ENCODE measurements around the gene MRFAP1L1.

The MRFAP1L1 gene

GRCh38 chr4:6716018-6716911 is 6.6 kb upstream of the MRFAP1L1 start, which contains the start of gene BLOC1S4:
Gene BLOC1S4, plus strand, starts transcription at chr4:6716174. Its CDS starts 36 bp downstream, at chr4:6716210.
- H2AFZ ChIP-seq (ENCODE audit: low read depth) = peak within 1 kb of the TSS; percentile 90
- TF ChIP-seq CTCF (conservative IDR thresholded peaks at IDR 0.05; ENCODE audit: low read depth, low read length) = no peak
- peaks cover 23% of the 10 kb centered on the region for H3K4me1 ChIP-seq (ENCODE audit: low read depth, poor library complexity, severe bottlenecking)
- peak within 1 kb of the TSS; percentile 51; the same call in 1 of the 2 replicates for H3K9ac ChIP-seq
- H3K27me3 ChIP-seq (ENCODE audit: insufficient read depth, low read depth) = no peaks in the 10 kb centered on the region
- no peaks in the 10 kb centered on the region for H4K20me1 ChIP-seq (ENCODE audit: insufficient read depth)
- H3K36me3 ChIP-seq (ENCODE audit: insufficient read depth) = no peaks in the 10 kb centered on the region
- peak within 1 kb of the TSS; percentile 82 for H3K4me2 ChIP-seq
- H3K4me3 ChIP-seq (IDR thresholded peaks at IDR 0.05; ENCODE audit: insufficient read depth, low read depth, low read length) = peak within 1 kb of the TSS; percentile 87
- no peak within 1 kb of the TSS; the same call in 1 of the 2 replicates for H3K27ac ChIP-seq
- H3K79me2 ChIP-seq (ENCODE audit: insufficient read depth, low read depth) = peaks cover 14% of the 10 kb centered on the region; the same call in 1 of the 2 replicates

GRCh38 chr4:6715704-6716017 is 6.0 kb upstream of the MRFAP1L1 start:
- Histone ChIP-seq H3K9ac (peak overlapping the region; percentile 51; the same call in 1 of the 2 replicates), H3K4me1 (ENCODE audit: low read depth, poor library complexity, severe bottlenecking) (peaks cover 21% of the 10 kb centered on the region), H3K27ac (no peak overlapping the region; the same call in 1 of the 2 replicates), H3K4me3 (IDR thresholded peaks at IDR 0.05; ENCODE audit: insufficient read depth, low read depth, low read length) (no peak overlapping the region), H3K27me3 (ENCODE audit: insufficient read depth, low read depth) (no peaks in the 10 kb centered on the region), H3K36me3 (ENCODE audit: insufficient read depth) (no peaks in the 10 kb centered on the region), H3K79me2 (ENCODE audit: insufficient read depth, low read depth) (peaks cover 14% of the 10 kb centered on the region; the same call in 1 of the 2 replicates), H3K4me2 (peak overlapping the region; percentile 82), H4K20me1 (ENCODE audit: insufficient read depth) (no peaks in the 10 kb centered on the region), H2AFZ (ENCODE audit: low read depth) (peak overlapping the region; percentile 90)
- TF ChIP-seq CTCF (conservative IDR thresholded peaks at IDR 0.05; ENCODE audit: low read depth, low read length) = no peak

GRCh38 chr4:6714954-6715353 is 5.3 kb upstream of the MRFAP1L1 start:
- no peaks in the 10 kb centered on the region for H3K27me3 ChIP-seq (ENCODE audit: insufficient read depth, low read depth)
- no peaks in the 10 kb centered on the region for H3K36me3 ChIP-seq (ENCODE audit: insufficient read depth)
- TF ChIP-seq CTCF (conservative IDR thresholded peaks at IDR 0.05; ENCODE audit: low read depth, low read length) = no peak
- no peak overlapping the region for H3K27ac ChIP-seq
- no peak overlapping the region for H3K9ac ChIP-seq
- H3K4me3 ChIP-seq (IDR thresholded peaks at IDR 0.05; ENCODE audit: insufficient read depth, low read depth, low read length) = no peak overlapping the region
- no peak overlapping the region; the same call in 1 of the 2 replicates for H3K4me2 ChIP-seq
- peak overlapping the region; percentile 90; the same call in 1 of the 2 replicates for H2AFZ ChIP-seq (ENCODE audit: low read depth)
- peaks cover 14% of the 10 kb centered on the region; the same call in 1 of the 2 replicates for H3K79me2 ChIP-seq (ENCODE audit: insufficient read depth, low read depth)
- H4K20me1 ChIP-seq (ENCODE audit: insufficient read depth) = no peaks in the 10 kb centered on the region
- H3K4me1 ChIP-seq (ENCODE audit: low read depth, poor library complexity, severe bottlenecking) = peaks cover 14% of the 10 kb centered on the region

- H4K20me1 ChIP-seq (ENCODE audit: insufficient read depth) = no peaks in the 10 kb centered on the region
- no peak overlapping the region for H3K4me3 ChIP-seq (IDR thresholded peaks at IDR 0.05; ENCODE audit: insufficient read depth, low read depth, low read length)
- H3K9ac ChIP-seq = no peak overlapping the region
- no peak overlapping the region for H3K27ac ChIP-seq
- no peak overlapping the region for H2AFZ ChIP-seq (ENCODE audit: low read depth)
- H3K4me2 ChIP-seq = no peak overlapping the region
- H3K27me3 ChIP-seq (ENCODE audit: insufficient read depth, low read depth) = no peaks in the 10 kb centered on the region
- H3K79me2 ChIP-seq (ENCODE audit: insufficient read depth, low read depth) = peaks cover 25% of the 10 kb centered on the region
- H3K36me3 ChIP-seq (ENCODE audit: insufficient read depth) = no peaks in the 10 kb centered on the region
- no peak for TF ChIP-seq CTCF (conservative IDR thresholded peaks at IDR 0.05; ENCODE audit: low read depth, low read length)
- peaks cover 15% of the 10 kb centered on the region for H3K4me1 ChIP-seq (ENCODE audit: low read depth, poor library complexity, severe bottlenecking)
Observed at GRCh38 chr4:6710996-6711395, 1.3 kb upstream of the MRFAP1L1 start.
